ENCODE results near the gene GOLGA8H.
"Not testable (repeated sequence)": the region's sequence is repeated elsewhere in the genome, so short reads cannot be mapped to it uniquely, and the experiment has no call there.

GOLGA8H gene, protein sequence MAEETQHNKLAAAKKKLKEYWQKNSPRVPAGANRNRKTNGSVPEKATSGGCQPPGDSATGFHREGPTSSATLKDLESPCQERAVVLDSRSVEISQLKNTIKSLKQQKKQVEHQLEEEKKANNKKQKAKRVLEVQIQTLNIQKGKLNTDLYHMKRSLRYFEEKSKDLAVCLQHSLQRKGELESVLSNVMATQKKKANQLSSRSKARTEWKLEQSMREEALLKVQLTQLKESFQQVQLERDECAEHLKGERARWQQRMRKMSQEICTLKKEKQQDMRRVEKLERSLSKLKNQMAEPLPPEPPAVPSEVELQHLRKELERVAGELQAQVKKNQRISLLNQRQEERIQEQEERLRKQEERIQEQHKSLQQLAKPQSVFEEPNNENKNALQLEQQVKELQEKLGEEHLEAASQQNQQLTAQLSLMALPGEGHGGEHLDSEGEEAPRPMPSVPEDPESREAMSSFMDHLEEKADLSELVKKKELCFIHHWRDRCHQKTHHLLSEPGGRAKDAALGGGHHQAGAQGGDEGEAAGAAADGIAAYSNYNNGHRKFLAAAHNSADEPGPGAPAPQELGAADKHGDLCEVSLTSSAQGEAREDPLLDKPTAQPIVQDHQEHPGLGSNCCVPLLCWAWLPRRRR

DNA sequence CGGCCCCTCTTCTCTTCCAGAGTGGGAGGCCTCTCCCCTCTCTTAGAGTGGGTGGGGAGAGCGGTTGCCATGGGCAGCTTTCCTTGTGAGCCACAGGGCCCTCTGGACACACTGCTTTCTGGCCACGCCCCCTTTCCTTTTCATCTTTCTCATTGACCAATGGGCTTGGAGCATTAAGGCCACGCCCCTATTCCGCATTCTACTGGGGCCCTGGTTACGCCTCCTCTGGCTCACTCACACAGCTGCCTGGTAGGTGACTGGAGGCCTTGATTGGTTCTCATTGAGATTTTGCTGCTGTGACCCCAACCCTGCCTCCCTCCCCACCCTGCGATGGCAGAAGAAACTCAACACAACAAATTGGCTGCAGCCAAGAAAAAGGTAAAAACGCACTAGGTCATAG is at the start of gene GOLGA8H:
Gene GOLGA8H, plus strand, starts transcription at position 233 of the 400 bp plus-strand sequence. Its CDS starts 98 bp downstream, at position 331.
- DNase-seq (ENCODE audit: low read depth in 2 of 2, low spot score in 1 of 2): not testable (repeated sequence)

DNA sequence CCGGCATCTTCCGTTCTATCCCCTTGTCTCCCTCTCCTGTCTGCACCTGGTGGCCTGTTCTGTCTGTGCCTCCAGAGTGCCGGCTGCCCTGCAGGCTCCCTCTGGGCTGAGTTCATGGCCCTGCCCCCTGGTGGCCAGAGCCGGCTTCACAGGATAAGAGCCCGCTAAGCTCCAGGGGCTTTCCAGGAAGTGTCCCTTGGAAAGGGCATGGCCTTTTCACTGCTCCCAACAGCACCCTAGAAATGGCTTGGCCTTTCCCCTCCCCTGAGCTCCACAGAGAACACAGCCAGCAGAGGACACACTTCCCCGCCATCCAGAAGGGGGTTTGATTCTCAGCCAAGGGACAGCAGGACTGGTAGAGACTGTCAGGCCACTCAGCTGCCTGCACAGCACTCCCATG is 36.9 kb upstream of the GOLGA8H start:
- DNase-seq (ENCODE audit: low read depth in 2 of 2, low spot score in 1 of 2): not testable (repeated sequence)

DNA sequence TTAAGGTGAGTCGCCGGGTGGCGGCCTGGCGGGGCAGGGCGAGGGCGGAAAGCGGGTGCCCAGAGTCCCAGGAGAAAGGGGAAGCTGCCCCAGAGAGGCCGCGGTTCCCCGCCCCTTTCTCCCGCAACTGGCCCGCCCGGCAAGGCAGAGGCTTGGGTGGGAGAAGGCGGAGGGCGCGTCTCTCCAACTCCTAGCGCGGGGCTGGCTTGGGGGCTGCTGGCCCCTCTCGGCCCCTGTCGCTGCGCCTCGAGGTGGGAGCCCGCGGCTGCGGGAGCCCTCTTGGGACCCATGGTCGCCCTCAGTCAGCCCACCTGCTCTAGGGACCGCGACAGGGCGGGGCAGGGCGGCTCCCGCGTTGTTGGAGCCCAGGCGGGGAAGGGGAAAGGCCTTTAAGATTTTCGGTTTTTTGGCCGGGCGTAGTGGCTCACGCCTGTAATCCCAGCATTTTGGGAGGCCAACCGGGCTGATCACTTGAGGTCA is 30.8 kb upstream of the GOLGA8H start:
- DNase-seq (ENCODE audit: low read depth in 2 of 2, low spot score in 1 of 2): not testable (repeated sequence)

DNA sequence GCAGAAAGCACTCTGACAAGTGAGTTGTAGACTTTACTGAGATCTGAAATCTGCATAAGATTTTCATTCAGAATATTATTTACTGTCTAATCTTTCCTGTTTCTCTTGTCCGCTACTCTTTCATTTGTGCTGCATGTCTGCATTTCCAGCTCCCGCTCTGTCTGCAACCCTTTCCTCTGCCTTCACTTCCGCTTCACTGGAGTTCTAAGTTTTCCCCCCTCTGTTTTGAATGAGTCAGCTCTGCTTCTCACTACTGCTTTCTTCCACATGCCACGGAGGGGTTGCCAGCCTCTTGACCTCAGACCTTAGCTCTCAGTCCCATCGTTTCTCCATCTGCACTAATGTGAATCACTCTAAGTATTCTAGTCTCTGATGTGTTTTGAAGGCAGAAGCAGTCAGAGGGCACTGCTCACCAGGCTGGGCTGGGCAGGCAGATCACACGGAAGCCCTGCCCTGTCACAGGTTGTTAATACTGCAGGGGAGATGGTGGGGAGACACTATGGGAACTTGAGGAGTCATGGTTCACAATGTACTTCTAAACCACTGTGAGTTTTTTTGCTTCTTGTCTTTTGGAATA is 24.3 kb upstream of the GOLGA8H start:
- DNase-seq (ENCODE audit: low read depth in 2 of 2, low spot score in 1 of 2): not testable (repeated sequence)

DNA sequence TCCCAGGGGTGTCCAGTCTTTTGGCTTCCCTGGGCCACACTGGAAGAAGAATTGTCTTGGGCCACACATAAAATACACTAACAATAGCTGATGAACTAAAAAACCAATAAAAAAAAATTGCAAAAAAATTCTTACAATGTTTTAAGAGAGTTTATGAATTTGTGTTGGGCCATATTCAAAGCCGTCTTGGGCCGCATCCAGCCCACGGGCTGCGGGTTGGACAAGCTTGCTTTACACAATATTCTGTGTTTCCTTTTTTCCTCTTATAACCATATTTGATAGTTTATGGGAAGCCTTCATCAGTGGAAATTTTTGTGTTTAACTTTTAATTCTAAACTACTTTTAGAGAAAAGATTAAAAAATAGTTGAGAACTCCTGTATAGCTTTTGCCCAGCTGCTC is 23.1 kb upstream of the GOLGA8H start:
- not testable (repeated sequence) for DNase-seq (ENCODE audit: low read depth in 2 of 2, low spot score in 1 of 2)

DNA sequence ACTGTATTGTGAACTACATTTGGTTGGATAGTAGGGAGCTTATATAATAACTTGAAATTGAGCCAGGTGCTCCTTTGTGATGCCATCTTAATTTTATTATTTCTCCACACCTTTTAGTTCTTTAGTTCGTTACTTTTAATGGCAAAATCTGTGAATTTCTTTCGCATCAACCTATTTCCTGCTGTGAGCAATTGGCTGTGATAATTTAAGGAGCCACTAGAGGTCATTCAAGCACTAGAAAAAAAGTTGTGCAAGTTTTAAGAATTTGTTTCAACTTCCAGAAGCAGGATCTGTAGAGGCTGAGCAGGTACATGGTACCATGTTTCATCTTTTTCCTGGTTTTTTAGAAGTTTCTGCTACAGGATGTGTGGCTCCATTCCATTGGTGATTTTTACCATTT is 4.9 kb upstream of the GOLGA8H start:
- DNase-seq (ENCODE audit: low read depth in 2 of 2, low spot score in 1 of 2): not testable (repeated sequence)

DNA sequence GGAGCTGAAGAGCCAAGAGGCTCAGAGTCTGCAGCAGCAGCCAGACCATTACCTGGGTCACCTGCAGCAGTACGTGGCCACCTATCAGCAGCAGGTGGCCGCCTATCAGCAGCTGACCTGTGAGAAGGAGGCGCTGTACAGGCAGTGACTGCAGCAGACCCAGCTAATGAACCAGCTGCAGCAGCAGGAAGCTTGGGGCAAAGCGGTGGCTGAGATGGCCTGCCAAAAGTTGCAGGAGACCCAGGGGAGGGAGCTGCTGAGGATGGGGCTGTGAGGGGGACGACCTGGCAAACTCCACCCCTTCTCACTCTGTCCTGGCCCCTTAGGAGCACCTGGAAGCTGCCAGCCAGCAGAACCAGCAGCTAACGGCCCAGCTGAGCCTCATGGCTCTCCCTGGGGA is 8.4 kb downstream of the GOLGA8H start:
- DNase-seq (ENCODE audit: low read depth in 2 of 2, low spot score in 1 of 2): not testable (repeated sequence)

DNA sequence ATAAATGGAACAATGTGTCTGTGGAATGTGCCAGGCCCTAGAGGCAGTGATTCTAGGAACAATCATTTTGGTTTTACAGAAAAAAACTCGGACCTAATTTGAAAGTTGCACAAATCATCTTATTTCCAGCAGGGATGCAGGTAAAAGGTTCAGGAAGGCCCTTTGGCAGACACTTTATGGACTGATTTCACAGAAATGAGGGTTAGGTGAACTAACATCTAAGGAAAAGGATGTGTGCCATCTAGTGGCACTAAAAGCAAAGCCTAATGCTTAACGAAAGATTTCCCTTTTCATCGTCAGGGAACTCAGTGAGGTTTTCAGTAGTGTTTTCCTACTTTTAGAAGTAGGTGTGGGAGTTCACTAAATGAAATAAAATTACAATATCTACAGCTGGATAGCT is 17.5 kb downstream of the GOLGA8H start:
- DNase-seq (ENCODE audit: low read depth in 2 of 2, low spot score in 1 of 2): not testable (repeated sequence)

DNA sequence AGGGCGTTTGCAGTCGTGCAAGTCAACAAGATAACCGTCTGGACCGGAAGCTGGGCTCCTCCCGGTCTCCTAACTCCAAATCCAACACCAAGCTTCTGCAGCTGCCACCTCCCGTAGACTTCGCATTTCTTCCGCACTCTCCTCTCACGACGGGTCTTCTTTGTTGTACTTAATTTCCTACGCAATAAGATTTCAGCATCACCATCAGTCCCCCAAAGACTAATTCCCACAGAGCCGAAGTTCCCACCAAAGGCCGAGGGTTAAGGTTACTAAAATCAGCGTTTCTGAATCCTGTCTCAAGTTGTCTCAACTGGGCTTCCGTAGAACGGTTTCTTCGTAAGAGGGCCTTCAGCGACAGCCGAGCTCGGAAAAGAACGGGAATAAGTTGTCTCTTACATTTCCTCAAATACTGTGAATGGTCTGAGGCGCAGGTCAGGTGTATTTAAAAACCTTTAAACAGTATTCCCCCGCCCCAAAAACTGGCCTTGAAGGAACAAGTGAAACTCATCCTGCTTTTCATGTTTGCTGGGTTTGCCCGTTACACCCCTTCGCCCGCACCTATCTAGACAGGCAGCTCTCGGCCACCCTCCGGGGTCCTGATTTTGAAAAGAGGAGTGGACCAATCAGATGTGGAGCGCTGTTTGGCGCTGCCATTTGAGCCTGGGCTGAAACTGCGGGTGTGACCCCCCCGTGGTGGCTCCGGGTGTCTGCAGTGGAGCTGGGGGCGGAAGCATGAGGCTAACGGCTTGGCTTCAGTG is 21.8 kb downstream of the GOLGA8H start, which contains the start of gene ARHGAP11B:
Gene ARHGAP11B, plus strand, starts transcription at position 693 of the 758 bp plus-strand sequence.
- peak; percentile 80 to 87 for DNase-seq (ENCODE audit: low read depth in 2 of 2, low spot score in 1 of 2)

DNA sequence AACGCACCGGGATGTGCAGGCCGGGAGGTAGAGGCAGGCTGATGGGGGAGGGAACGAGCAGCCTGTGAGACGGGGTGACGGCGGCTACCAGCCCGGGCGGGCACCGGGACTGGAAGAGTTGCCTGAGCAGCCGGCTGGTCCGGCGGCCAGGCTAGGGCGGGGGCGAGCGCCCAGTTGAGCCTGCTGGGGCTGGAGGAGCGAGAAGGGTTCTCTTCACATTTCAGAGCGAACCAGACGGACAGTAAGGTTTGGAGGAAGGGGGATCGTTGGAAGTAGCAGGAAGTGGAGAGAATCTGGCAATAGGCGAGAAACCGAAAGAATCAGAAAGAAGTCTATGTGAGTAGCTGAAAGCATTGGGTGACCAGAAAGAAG is 22.4 kb downstream of the GOLGA8H start:
- not testable (repeated sequence) for DNase-seq (ENCODE audit: low read depth in 2 of 2, low spot score in 1 of 2)

DNA sequence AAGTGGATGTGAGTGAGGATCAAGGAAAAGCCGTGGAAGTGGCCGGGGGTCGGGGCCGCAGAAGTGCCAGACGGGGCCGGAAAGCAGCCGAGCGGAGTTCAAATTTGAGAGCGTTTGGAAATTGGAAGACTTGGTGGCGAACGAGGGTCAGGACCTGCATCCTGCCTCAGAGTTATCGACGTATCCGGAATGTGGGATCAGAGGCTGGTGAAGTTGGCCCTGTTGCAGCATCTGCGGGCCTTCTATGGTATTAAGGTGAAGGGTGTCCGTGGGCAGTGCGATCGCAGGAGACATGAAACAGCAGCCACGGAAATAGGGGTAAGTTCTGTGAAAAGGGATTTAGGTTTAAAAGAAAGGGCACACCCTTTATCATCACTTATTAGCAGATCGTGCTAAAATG is 22.8 kb downstream of the GOLGA8H start:
- DNase-seq (ENCODE audit: low read depth in 2 of 2, low spot score in 1 of 2): not testable (repeated sequence)

DNA sequence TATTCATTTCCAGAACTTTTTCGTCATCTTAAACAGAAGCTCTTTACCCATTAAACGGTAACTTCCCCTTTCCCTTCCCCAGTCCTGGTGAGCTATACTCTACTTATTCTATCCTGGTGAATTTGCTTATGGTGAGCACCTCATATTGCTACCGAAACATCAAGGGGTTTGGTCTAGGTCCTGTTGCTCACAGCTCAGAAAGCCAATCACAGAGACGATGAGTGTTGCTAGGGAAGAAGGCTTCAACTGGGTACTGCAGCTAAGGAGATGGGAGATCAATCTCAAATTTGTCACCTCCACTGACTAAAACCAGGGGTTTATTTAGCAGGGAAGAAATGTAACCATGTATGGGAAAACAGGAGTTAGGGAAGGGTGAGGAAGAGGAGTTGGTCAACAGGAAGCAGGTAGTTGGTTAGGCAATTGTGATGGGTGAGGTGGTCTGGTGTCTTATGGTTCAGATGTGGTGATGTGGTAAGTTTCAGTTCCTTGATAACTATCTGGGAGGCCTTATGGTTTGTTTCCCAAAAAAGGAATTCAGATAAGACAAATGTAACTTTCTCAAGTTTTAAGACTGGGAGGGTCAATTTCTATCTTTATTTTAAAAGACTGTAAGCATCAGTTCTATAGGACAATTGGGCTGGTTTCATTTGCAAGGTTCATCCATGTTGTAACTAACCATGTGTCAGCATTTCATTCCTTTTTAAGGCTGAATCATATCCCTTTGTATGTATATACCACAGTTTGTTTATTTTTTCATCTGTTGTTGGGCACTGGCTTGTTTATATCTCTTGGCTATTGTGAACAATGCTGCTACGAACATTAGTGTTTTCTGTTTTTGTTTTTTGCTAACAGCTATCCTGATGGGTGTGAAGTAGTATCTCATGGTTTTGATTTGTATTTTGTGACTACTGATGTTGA is 46.4 kb downstream of the GOLGA8H start:
- no peak for DNase-seq (ENCODE audit: low read depth in 2 of 2, low spot score in 1 of 2)

DNA sequence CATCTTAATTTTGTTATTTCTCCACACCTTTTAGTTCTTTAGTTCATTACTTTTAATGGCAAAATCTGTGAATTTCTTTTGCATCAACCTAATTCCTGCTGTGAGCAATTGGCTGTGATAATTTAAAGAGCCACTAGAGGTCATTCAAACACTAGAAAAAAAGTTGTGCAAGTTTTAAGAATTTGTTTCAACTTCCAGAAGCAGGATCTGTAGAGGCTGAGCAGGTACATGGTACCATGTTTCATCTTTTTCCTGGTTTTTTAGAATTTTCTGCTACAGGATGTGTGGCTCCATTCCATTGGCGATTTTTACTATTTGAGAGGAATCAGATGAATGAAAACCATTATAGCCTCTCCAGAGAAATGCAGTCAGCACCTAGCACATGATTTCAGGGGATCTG is 57.3 kb downstream of the GOLGA8H start:
- not testable (repeated sequence) for DNase-seq (ENCODE audit: low read depth in 2 of 2, low spot score in 1 of 2)
